AG04449 (cell line): ENCODE results near the gene SERF2.
"Not testable (repeated sequence)": the region's sequence is repeated elsewhere in the genome, so short reads cannot be mapped to it uniquely, and the experiment has no call there.

Source experiments
- CTCF ChIA-PET: fragments of 350-600 bp; formaldehyde crosslinking; extraction: SDS; loops from one replicate; lab custom pipeline; 2021; ENCODE audit warnings: antibody characterized with exemption; lab: Yijun Ruan, JAX
- POLR2A ChIA-PET: fragments of 400-600, 350-600 bp; formaldehyde crosslinking; extraction: SDS; loops from one replicate; lab custom pipeline; 2020; ENCODE audit warnings: antibody characterized with exemption, inconsistent platforms; lab: Yijun Ruan, JAX
- DNase-seq: peaks from one replicate; pipeline ENCODE4 v3.0.0-alpha.2; 2010; ENCODE audit warnings: low read depth, low spot score
- H3K4me3 ChIP-seq: 2 replicates; pipeline ENCODE4 v1.5.1; 2011; ENCODE audit warnings: low read depth, mild to moderate bottlenecking, control low read depth, low read length
- TF ChIP-seq, protein P1 (sequence below): IDR thresholded peaks from one replicate; pipeline ENCODE4 v1.5.1; 2011; ENCODE audit warnings: mild to moderate bottlenecking, moderate library complexity, low read length, control low read depth, inconsistent platforms; ENCODE audit not compliant: insufficient read depth; ENCODE audit errors: missing control alignments

Gene SERF2

DNA sequence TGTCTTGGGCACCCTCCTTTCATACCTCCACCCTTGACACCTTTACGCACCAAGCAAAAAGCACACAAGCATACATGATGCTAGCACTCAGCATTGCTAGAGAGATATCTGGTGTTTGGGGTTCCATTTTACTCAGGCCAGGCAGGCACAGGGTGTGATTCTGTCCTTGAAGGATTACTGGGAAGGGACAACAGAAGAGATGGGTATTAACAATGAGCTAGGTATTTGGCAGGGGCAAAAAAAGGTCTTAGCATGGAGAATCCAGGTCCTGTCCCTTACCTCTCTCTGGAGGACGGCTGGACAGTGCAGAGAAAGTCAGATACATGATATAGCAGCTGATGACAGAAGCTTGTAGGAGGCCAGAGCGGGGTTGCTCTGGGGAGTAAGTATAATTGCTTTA is 4.4 kb downstream of the SERF2 start:
- no peak for DNase-seq
- no peak overlapping the region for H3K4me3 ChIP-seq
- TF ChIP-seq, protein P1, sequence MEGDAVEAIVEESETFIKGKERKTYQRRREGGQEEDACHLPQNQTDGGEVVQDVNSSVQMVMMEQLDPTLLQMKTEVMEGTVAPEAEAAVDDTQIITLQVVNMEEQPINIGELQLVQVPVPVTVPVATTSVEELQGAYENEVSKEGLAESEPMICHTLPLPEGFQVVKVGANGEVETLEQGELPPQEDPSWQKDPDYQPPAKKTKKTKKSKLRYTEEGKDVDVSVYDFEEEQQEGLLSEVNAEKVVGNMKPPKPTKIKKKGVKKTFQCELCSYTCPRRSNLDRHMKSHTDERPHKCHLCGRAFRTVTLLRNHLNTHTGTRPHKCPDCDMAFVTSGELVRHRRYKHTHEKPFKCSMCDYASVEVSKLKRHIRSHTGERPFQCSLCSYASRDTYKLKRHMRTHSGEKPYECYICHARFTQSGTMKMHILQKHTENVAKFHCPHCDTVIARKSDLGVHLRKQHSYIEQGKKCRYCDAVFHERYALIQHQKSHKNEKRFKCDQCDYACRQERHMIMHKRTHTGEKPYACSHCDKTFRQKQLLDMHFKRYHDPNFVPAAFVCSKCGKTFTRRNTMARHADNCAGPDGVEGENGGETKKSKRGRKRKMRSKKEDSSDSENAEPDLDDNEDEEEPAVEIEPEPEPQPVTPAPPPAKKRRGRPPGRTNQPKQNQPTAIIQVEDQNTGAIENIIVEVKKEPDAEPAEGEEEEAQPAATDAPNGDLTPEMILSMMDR: no peak
- POLR2A ChIA-PET: interaction anchor here (1.1 kb wide), 1 partner anchor 28 kb away, joined by 3 read pairs; the partner anchor contains the start of gene MFAP1
- CTCF ChIA-PET: interaction anchor here (3.9 to 4.1 kb wide), 2 partner anchors 19 to 25 kb away, joined by 17 to 20 read pairs; partner anchors contain the start of gene ELL3

DNA sequence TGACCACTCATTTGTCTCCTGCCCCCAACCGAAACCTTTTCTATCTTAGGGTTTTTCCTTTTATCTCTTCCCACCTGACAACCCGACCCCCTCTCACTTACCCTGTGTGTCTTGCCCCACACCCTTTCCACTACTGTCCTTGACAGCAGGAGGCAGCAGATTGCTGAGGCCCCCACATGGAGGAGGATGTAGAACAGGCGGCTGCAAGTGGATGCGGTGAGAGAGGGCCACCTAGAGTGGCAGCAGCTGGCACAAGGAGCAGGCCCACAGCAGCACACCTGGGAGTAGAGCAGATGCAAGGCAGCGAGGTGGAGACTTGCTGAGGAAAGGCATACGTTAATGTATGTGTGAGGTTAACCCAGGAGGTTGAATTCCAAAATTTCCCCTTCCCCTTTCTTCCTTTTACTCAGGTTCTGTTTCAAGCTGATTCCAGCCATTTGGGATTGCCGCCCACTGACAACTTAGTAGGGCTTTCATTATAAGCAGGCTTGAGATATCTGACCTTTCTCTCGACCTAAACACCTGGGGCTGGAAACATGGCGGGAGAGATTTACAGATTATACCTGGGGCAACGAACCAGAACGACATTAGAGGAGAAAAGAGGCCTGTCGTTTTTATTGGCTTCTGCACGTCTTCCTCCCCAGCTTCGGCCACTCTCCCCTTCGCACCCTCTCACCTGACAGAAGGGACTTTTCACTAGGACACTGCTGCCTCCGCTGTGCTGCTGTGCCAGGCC is 7.3 kb downstream of the SERF2 start:
- no peak for DNase-seq
- TF ChIP-seq, protein P1: no peak
- ChIA-PET POLR2A (no interaction called here), CTCF (no interaction called here)
- H3K4me3 ChIP-seq: no peak overlapping the region

DNA sequence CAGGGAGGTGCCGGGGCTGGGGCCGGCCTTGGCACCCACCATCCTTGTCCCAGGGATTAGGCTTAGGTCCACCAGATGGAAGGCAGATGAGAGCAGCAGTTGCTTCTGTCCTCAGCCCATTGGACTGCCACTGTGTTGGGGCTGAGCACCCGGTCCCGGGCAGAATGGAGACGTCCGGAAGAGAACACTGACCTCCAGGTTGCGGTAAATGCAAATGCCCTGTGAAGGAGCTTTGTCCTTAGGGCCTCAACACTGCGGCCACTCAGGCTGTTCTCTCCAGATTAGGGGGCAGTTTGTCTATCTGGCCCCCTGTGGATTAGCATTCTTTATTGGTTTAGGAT is 7.8 kb downstream of the SERF2 start, which contains the start of gene SERINC4:
Gene SERINC4, minus strand, starts transcription at position 276 of the 341 bp plus-strand sequence. Its CDS starts 234 bp downstream, at position 42.
- ChIA-PET CTCF (interaction anchor here (1.2 kb wide), 1 partner anchor 23 kb away, joined by 4 read pairs; no protein-coding TSS in a partner anchor), POLR2A (interaction anchor here (0.9 to 1.4 kb wide), 4 partner anchors 9 to 25 kb away, joined by 4 to 8 read pairs (median 6); partner anchors contain the start of genes ELL3 and MFAP1)
- no peak for DNase-seq
- TF ChIP-seq, protein P1: no peak
- H3K4me3 ChIP-seq: peak within 1 kb of the TSS; percentile 89

DNA sequence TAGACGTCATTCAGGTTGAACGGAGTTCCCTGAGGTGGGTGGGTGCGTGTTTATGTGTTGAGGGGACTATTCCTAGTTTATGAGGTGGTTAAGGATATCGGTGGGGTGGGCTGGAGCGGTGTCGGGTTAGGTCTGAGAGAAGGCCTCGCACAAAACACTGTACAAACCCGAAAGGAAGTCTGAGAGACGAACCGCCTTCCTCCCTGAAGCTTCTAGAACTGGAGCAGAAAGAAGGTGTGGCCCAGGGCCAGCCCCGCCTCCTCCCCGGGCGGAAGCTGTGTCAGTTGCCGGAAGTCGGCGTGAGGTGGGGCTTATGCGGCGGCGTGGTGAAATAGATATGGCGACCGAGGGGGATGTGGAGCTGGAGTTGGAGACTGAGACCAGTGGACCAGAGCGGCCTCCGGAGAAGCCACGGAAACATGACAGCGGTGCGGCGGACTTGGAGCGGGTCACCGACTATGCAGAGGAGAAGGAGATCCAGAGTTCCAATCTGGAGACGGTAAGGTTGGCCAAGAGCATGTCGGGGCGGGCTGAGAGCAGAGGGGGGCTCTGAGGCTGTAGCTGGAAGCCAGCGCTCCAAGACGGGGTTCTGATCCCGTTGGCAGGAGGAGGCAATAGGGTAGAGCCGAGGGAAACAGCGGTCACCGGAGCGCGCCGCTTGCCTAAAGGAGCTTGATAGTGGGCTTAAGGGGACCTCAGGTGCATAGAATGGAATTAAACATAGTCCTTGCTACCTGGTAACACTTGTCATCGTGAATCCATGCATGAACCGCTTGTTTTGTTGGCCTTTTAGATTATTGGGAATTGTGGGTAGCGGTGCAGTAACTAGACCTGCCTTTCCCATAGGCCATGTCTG is 8.4 kb downstream of the SERF2 start, which contains the start of gene HYPK:
Gene HYPK, plus strand, starts transcription at position 314 of the 856 bp plus-strand sequence. Its CDS starts 24 bp downstream, at position 338.
- peak within 1 kb of the TSS; percentile 89 for H3K4me3 ChIP-seq
- DNase-seq: peak; percentile 40
- POLR2A ChIA-PET: interaction anchor here (0.6 to 1.4 kb wide), 6 partner anchors 9 to 31 kb away, joined by 3 to 8 read pairs (median 4); partner anchors contain the start of genes ELL3, MFAP1 and SERF2
- TF ChIP-seq, protein P1: no peak
- CTCF ChIA-PET: interaction anchor here (1.2 kb wide), 1 partner anchor 22 kb away, joined by 4 read pairs; no protein-coding TSS in a partner anchor

DNA sequence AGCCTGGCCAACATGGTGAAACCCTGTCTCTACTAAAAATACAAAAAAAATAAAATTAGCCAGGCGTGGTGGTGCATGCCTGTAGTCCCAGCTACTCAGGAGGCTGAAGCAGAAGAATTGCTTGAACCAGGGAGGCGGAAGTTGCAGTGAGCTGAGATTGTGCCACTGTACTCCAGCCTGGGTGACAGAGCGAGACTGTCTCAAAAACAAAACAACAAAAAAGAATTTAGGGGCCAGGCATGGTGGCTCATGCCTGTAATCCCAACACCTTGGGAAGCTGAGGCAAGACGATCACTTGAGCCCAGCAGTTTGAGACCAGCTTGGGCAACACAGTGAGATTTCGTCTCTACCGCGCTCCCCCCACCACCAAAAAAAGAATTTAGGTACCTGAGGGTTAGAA is 10.6 kb downstream of the SERF2 start:
- DNase-seq, POLR2A ChIA-PET, H3K4me3 ChIP-seq: not testable (repeated sequence)
- CTCF ChIA-PET: interaction anchor here (1.4 kb wide), 1 partner anchor 25 kb away, joined by 3 read pairs; the partner anchor contains the start of gene ELL3

DNA sequence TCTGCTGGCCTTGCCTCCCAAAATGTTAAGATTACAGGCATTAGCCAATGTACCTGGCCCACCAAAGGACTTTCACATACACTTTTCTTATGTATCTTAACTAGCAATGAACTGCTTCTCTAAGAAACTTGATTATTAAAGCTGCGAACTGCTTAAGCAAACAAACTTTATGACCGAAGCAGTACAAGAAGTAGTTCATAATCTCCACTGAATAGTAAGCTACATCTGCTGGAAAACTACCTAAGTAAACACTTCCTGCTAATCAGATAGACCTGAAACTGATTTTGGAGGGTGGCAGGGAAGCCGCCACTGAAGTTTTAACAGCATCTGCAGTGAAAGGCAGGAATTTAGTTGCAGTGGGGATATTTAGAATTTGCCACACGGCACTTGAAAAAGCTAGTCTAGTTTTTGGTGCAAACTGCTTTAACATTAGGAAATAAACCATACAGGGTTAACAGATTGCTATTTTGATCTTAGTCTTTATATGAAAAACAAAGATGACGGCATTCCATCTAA is 16.4 kb downstream of the SERF2 start:
- CTCF ChIA-PET: interaction anchor here (0.8 to 0.9 kb wide), 2 partner anchors 13 to 31 kb away, joined by 3 to 4 read pairs; no protein-coding TSS in a partner anchor

More for the DNA sequence above, 16.4 kb downstream of the SERF2 start:
- POLR2A ChIA-PET: interaction anchor here (2.0 kb wide), 1 partner anchor 8 kb away, joined by 5 read pairs; the partner anchor contains the start of genes HYPK and SERINC4
- TF ChIP-seq, protein P1: no peak
- H3K4me3 ChIP-seq: no peak overlapping the region
- DNase-seq: no peak
